Bronchial epithelial cell (primary cell): Measurements from ENCODE around the gene TMEM271. TPM values are rescaled to one million over a fixed set of nuclear protein-coding genes. Genes with fewer than 3 reads are reported as not detected.

Experiments used
- DNase-seq: peaks from one replicate; pipeline ENCODE4 v3.0.0-alpha.2; 2010; ENCODE audit warnings: low read depth
- FAIRE-seq: peaks from 2 replicates; lab custom pipeline; 2011; peaks lifted over from hg19 to GRCh38; lab: Jason Lieb, UNC
- H3K27me3 ChIP-seq: 2 replicates; pipeline ENCODE4 v1.5.1; 2011; ENCODE audit warnings: low read length; ENCODE audit not compliant: control insufficient read depth, insufficient read depth
- H3K36me3 ChIP-seq: 2 replicates; pipeline ENCODE4 v1.5.1; 2011; ENCODE audit warnings: low read length; ENCODE audit not compliant: control insufficient read depth, insufficient read depth
- H3K4me3 ChIP-seq: 2 replicates; pipeline ENCODE4 v1.5.1; 2011; ENCODE audit warnings: mild to moderate bottlenecking, low read depth, low read length, control low read depth
- total RNA-seq: library from RNA; depleted of rRNA; stranded (reverse); fragments of >200 nt; gene quantifications from 2 replicates; pipeline ENCODE4 v1.2.1, GENCODE V29; 2014
- TF ChIP-seq, protein P1 (sequence below): IDR thresholded peaks from 2 replicates; pipeline ENCODE4 v1.5.1; 2011; ENCODE audit warnings: mild to moderate bottlenecking, moderate library complexity, low read length, control low read depth, inconsistent platforms; ENCODE audit not compliant: insufficient read depth, severe bottlenecking

Gene TMEM271
- total RNA-seq, 1 donor from 2014 or later: not detected

GRCh38 chr4:617644-618641 lies 41.8 kb upstream of the TMEM271 start:
- peak; percentile 13 for DNase-seq
- Histone ChIP-seq H3K27me3 (no peaks in the 10 kb centered on the region), H3K4me3 (no peak overlapping the region), H3K36me3 (no peaks in the 10 kb centered on the region)
- peak; percentile 92 for FAIRE-seq
- TF ChIP-seq, protein P1, sequence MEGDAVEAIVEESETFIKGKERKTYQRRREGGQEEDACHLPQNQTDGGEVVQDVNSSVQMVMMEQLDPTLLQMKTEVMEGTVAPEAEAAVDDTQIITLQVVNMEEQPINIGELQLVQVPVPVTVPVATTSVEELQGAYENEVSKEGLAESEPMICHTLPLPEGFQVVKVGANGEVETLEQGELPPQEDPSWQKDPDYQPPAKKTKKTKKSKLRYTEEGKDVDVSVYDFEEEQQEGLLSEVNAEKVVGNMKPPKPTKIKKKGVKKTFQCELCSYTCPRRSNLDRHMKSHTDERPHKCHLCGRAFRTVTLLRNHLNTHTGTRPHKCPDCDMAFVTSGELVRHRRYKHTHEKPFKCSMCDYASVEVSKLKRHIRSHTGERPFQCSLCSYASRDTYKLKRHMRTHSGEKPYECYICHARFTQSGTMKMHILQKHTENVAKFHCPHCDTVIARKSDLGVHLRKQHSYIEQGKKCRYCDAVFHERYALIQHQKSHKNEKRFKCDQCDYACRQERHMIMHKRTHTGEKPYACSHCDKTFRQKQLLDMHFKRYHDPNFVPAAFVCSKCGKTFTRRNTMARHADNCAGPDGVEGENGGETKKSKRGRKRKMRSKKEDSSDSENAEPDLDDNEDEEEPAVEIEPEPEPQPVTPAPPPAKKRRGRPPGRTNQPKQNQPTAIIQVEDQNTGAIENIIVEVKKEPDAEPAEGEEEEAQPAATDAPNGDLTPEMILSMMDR: no peak

DNA sequence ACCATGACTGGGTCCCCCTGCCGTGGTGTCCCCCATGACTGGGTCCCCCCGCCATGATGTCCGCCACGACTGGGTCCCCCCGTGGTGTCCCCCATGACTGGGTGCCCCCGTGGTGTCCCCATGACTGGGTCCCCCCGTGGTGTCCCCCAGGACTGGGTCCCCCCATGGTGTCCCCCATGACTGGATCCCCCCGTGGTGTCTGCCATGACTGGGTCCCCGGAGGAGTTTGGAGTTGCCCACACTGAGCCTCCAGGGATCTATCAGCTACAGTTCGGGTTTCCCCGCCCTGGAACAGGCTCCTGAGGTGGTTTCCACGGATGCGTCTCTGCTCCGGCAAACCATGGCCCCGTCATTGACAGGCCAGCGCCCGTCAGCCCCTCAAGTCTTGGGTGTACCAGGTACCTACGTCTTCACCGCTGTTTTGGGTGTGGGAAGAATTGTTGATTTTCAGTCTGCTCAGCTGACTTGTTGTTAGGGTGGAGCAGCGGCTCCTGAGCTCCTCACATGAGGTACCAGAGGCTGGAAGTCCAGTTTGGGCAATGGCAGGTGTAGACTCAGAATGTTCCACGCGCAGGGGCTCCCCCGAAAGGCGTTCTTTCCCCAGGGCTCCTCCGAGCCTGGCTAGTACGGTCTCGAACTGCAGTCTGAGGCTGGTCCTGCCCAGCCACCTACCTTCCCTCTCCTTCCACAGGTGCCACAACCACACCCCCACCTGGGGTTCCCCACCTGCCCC lies 41.0 kb upstream of the TMEM271 start:
- DNase-seq: no peak
- no peaks in the 10 kb centered on the region for H3K27me3 ChIP-seq
- TF ChIP-seq, protein P1: no peak
- H3K4me3 ChIP-seq: no peak overlapping the region
- H3K36me3 ChIP-seq: no peaks in the 10 kb centered on the region
- no peak for FAIRE-seq

- FAIRE-seq: no peak
- Histone ChIP-seq H3K27me3 (no peaks in the 10 kb centered on the region), H3K4me3 (no peak overlapping the region), H3K36me3 (no peaks in the 10 kb centered on the region)
- TF ChIP-seq, protein P1: no peak
- DNase-seq: no peak
Measured at GRCh38 chr4:616091-616490, 40.0 kb upstream of the TMEM271 start.

- FAIRE-seq (no peak), DNase-seq (no peak)
- TF ChIP-seq, protein P1: no peak
- Histone ChIP-seq H3K27me3 (no peaks in the 10 kb centered on the region), H3K36me3 (no peaks in the 10 kb centered on the region), H3K4me3 (no peak overlapping the region)
Measured at GRCh38 chr4:613126-613525, 37.0 kb upstream of the TMEM271 start.

DNA sequence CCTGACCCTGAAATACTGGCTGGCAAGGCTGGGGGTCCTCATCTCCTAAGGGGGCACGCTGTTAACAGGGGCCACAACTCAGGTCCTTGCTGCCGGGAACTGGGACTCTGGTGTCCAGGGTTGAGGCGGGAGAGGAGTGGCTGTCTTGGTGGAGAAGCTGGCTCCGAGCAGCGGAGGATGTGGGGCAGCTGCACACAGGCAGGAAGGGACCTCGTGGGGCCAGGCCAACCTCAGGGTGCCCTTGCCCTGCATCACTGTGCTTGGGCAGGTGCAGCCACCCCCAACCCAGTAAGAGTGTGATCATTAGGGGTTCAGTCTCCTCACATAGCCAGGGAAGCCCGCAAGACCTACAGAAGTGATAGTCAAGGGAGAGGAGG lies 36.6 kb upstream of the TMEM271 start:
- no peak for FAIRE-seq
- TF ChIP-seq, protein P1: no peak
- Histone ChIP-seq H3K27me3 (no peaks in the 10 kb centered on the region), H3K4me3 (no peak overlapping the region), H3K36me3 (no peaks in the 10 kb centered on the region)
- DNase-seq: no peak
